Ovary (tissue), 9 donors: ENCODE results near the gene CCR9. TPM values are rescaled to one million over a fixed set of nuclear protein-coding genes. Genes with fewer than 3 reads are reported as not detected.

Source experiments
- DNase-seq, 5 donors: peaks; one replicate each; pipeline ENCODE4 v3.0.0-alpha.2; 2019 to 2020
- H3K27ac ChIP-seq, 2 donors: fragments of 200-600 bp; one replicate each; pipeline versions ENCODE4 v1.5.1 to v1.8.0; 2019 to 2022
- H3K27me3 ChIP-seq: fragments of 200-600 bp; one replicate; pipeline ENCODE4 v1.8.0; 2022
- H3K36me3 ChIP-seq: fragments of 200-600 bp; sonication (generic); one replicate; pipeline ENCODE4 v1.5.1; 2019
- H3K4me1 ChIP-seq: one replicate; pipeline ENCODE4 v1.8.1; 2013; ENCODE audit warnings: mild to moderate bottlenecking, moderate library complexity; ENCODE audit not compliant: insufficient read depth
- H3K4me3 ChIP-seq: fragments of 200-600 bp; sonication (generic); one replicate; pipeline ENCODE4 v1.5.1; 2017
- H3K9me3 ChIP-seq, 2 donors: fragments of 200-600 bp in 1 of 2; sonication (generic) in 1 of 2; one replicate each; pipeline versions ENCODE4 v1.5.1 to v1.8.1; 2013 to 2019; ENCODE audit warnings: mild to moderate bottlenecking in 1 of 2, moderate library complexity in 1 of 2
- EP300 ChIP-seq: sonication (generic); formaldehyde crosslinking; IDR thresholded peaks from one replicate; pipeline ENCODE4 v1.6.1; 2017; ENCODE audit warnings: antibody characterized with exemption
- POLR2A ChIP-seq: fragments of 450-650 bp; IDR thresholded peaks from one replicate; pipeline ENCODE4 v1.6.1; 2017; ENCODE audit warnings: antibody characterized with exemption, mild to moderate bottlenecking, moderate library complexity
- WGBS, 3 donors: extraction: QIAGEN DNeasy Blood & Tissue Kit in 1 of 3; methylation state at CpG; one replicate each; pipeline versions ENCODE4 v1.1.5 to v1.1.7; 2013 to 2017; 5-methylcytosine and 5-hydroxymethylcytosine counted together
- intact Hi-C, 4 donors: fragments of 100-400 bp; cut with DNase I; formaldehyde crosslinking; loops; one replicate each; pipeline versions ENCODE4 v1.11.0 to v1.15.1; 2022 to 2023
- polyA plus RNA-seq, 2 donors: library from polyadenylated mRNA; stranded (reverse); fragments of 200-250 nt in 1 of 2; fragments of 350-450 nt in 1 of 2; fragmentation: Illumina TruSeq in 1 of 2; extraction: RNeasy Lipid Tissue Mini Kit (QIAGEN cat#74804) in 1 of 2; gene quantifications; one replicate each; pipeline ENCODE4 v1.2.3, GENCODE V29; 2013 to 2014
- total RNA-seq, 7 donors: library from RNA; depleted of rRNA in 2 of 7; stranded (reverse); fragments of >200 nt in 2 of 7; fragmentation: NEBNext Ultra II Directional in 3 of 7; extraction: Animal tissue kit (Norgen Biotek cat#: 25700) in 3 of 7; gene quantifications; one replicate each; pipeline versions ENCODE4 v1.1.0 to v1.2.4, GENCODE V29; 2016 to 2023
- TF ChIP-seq, protein P1 (sequence below), 3 donors: fragments of 450-650 bp in 2 of 3; fragments of 200-600 bp in 1 of 3; IDR thresholded peaks; one replicate each; pipeline versions ENCODE4 v1.5.1 to v1.8.0; 2016 to 2022; ENCODE audit warnings: antibody characterized with exemption in 3 of 3, mild to moderate bottlenecking in 1 of 3
- donor health status: DM: no; HTN: no; CAD: no; lungs with moderate emphysema.
- donor health status: DM: no; HTN: no; CAD: no.
- donor health status: Bipolar disorder and iron deficiency.
- donor health status: DM: yes; HTN: yes; CAD: no.
- donor health status: DM: no; HTN: no; CAD: no.
- donor health status: DM: yes; HTN: yes; CAD: no.

The CCR9 gene
- total and polyA plus RNA-seq, 9 donors = 0.05 to 0.24 (median 0.09) TPM; not detected in 5

DNA sequence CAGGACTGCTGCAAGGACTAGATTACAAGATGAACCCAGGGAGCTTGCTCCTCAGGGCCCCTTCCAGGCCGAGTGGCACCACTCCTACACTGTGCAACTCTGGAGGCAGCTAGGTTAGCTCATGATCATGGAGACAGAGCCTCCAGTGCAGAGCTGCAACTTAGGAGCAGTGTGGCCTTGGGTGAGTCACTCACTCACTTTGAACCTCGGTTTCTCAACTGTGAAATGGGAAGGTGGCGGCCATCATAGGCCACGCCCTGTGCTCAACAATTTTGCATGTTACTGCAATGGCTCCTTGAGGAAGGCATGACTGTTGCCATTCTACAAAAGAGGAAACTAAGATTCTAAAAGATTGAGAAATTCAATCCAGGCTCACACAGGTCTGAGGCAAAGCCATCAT lies 45.8 kb downstream of the CCR9 start:
- Histone ChIP-seq H3K4me3 (no peak overlapping the region), H3K9me3 (no peaks in the 10 kb centered on the region), H3K4me1 (no peaks in the 10 kb centered on the region), H3K27ac (no peak overlapping the region), H3K27me3 (no peaks in the 10 kb centered on the region), H3K36me3 (no peaks in the 10 kb centered on the region)
- WGBS, 3 donors = 93 to 95% (median 93%) methylated on average over 4 of the region's 4 CpGs
- DNase-seq = no peak
- TF ChIP-seq EP300 = no peak
- TF ChIP-seq POLR2A = no peak
- TF ChIP-seq, protein P1, sequence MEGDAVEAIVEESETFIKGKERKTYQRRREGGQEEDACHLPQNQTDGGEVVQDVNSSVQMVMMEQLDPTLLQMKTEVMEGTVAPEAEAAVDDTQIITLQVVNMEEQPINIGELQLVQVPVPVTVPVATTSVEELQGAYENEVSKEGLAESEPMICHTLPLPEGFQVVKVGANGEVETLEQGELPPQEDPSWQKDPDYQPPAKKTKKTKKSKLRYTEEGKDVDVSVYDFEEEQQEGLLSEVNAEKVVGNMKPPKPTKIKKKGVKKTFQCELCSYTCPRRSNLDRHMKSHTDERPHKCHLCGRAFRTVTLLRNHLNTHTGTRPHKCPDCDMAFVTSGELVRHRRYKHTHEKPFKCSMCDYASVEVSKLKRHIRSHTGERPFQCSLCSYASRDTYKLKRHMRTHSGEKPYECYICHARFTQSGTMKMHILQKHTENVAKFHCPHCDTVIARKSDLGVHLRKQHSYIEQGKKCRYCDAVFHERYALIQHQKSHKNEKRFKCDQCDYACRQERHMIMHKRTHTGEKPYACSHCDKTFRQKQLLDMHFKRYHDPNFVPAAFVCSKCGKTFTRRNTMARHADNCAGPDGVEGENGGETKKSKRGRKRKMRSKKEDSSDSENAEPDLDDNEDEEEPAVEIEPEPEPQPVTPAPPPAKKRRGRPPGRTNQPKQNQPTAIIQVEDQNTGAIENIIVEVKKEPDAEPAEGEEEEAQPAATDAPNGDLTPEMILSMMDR (IDR thresholded peaks at IDR 0.05) = no peak
- intact Hi-C loops = no loop called here

DNA sequence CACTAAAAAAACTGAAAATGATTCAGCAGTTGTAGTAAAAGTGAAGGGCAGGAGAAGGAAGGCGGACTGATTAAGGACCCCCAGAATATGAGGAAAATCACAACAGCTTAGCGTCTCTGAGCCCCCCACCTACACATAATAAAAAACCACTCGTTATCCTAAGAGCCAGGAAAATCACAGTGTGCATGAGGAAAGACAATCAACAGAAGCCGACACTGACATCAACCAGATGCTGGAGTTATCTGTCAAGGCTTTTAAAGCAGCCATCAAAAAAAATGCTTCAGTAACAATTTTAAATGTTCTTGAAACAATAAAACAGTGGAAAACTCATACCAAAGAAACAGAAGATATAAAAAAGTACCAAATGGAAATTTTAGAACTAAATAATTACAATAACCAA lies 47.2 kb downstream of the CCR9 start:
- no peak for DNase-seq
- intact Hi-C loops = no loop called here
- no peak overlapping the region for H3K27ac ChIP-seq
- no peaks in the 10 kb centered on the region for H3K36me3 ChIP-seq
- no peak for TF ChIP-seq EP300
- TF ChIP-seq, protein P1 (IDR thresholded peaks at IDR 0.05) = no peak
- no peak for TF ChIP-seq POLR2A
- H3K4me1 ChIP-seq = no peaks in the 10 kb centered on the region
- H3K27me3 ChIP-seq = no peaks in the 10 kb centered on the region
- 59 to 67% (median 65%) methylated on average over 4 of the region's 4 CpGs for whole genome bisulfite sequencing, 3 donors
- H3K4me3 ChIP-seq = no peak overlapping the region
- H3K9me3 ChIP-seq = no peaks in the 10 kb centered on the region

DNA sequence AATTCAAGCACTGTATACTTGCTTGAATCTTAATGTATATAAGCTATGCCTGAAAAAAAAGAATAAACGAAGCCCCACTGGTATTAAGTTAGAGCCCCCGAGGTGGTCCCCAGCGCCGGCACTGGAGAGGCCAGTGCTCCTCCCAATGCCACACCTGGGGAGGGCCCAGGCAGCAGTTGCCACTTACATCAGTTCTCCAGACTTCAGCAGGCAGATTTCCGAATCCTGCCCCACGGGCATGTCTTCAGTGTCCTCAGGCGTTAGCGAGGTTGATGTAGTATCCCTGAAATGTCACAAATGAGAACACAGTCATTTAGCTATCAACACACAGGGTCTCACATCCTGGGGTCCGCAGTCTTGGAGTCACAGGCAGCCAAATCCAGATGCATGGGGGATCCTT lies 49.9 kb downstream of the CCR9 start:
- 82 to 89% (median 86%) methylated on average over 9 of the region's 9 CpGs for WGBS, 3 donors
- H3K36me3 ChIP-seq = no peaks in the 10 kb centered on the region
- no peak overlapping the region for H3K4me3 ChIP-seq
- H3K27me3 ChIP-seq = no peaks in the 10 kb centered on the region
- DNase-seq = no peak
- no peaks in the 10 kb centered on the region for H3K9me3 ChIP-seq
- no peak overlapping the region for H3K27ac ChIP-seq
- TF ChIP-seq, protein P1 (IDR thresholded peaks at IDR 0.05) = no peak
- TF ChIP-seq EP300 = no peak
- TF ChIP-seq POLR2A = no peak
- intact Hi-C loops = loop anchor here in 1 of 4 donors (5.0 kb wide), 1 partner anchor 141 kb away; no protein-coding TSS in a partner anchor
- peaks cover 4% of the 10 kb centered on the region for H3K4me1 ChIP-seq

DNA sequence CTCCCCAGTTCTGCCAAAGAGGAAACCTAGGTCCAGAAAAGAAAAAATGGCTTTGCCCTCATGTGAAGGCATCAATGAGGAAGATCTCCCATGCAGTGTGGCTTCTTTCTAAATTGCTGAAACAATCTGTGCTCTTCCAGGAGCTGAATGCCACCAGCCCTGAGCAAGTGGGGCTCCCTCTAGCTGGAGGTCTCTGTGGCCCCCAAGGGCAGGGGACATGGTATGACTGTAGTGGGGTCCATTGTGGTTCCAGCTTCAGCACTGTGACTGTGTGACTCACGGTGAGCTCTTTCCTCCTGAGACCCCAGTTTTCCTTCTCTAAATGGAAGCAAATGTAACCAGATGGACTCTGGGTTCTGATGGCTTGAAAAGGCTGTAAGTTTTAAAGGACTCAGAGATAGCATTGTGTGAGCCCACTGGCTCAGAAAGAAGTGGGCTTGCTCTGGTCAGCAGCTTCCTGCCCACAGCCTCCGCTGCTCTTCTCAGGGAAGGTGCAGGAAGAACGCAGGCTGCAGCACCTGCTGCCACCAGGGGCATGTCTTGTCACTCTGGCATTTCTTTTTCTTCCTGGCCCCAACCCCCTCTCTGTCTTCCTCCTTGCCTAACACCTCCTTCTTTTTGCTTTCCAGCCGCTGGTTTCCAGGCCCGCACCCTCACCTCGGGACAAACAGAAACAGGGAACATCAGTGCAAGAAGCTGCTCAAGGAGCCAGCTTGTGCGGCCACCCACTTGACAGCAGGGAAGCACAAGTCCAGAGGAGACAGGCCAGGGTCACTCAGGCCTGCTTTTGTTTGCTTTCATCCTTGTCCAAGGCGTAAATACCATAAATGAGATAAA lies 51.1 kb downstream of the CCR9 start:
- Histone ChIP-seq H3K27me3 (no peaks in the 10 kb centered on the region), H3K4me3 (no peak overlapping the region), H3K27ac (no peak overlapping the region), H3K4me1 (peaks cover 4% of the 10 kb centered on the region), H3K9me3 (no peaks in the 10 kb centered on the region), H3K36me3 (no peaks in the 10 kb centered on the region)
- intact Hi-C loops = loop anchor here (2.0 to 5.0 kb wide), 2 partner anchors 140 to 141 kb away; no protein-coding TSS in a partner anchor
- WGBS, 3 donors = 81 to 84% (median 82%) methylated on average over 8 of the region's 8 CpGs
- DNase-seq = no peak
- no peak for TF ChIP-seq POLR2A
- TF ChIP-seq, protein P1 (IDR thresholded peaks at IDR 0.05) = no peak
- TF ChIP-seq EP300 = no peak
